DOHH2 (cell line): ENCODE measurements around the gene TBCK.

ENCODE experiments used
- CTCF ChIP-seq: fragments of 200-600 bp; sonication (generic); IDR thresholded peaks from one replicate; pipeline ENCODE4 v1.5.1; 2014; ENCODE audit warnings: antibody characterized with exemption, mild to moderate bottlenecking, low read depth, low read length; ENCODE audit not compliant: poor library complexity, severe bottlenecking
- EZH2phosphoT487 ChIP-seq: fragments of 200-600 bp; sonication (generic); IDR thresholded peaks from 2 replicates; pipeline ENCODE4 v1.6.1; 2017; ENCODE audit warnings: borderline replicate concordance, mild to moderate bottlenecking, antibody characterized with exemption, low read length, moderate library complexity, mixed read lengths

- TF ChIP-seq CTCF = no peak
- TF ChIP-seq EZH2phosphoT487 = no peak
Measured at GRCh38 chr4:105992641-105993305, 323.2 kb downstream of the TBCK start.
